Neutrophil (primary cell): ENCODE measurements around the gene PCK1.

ENCODE experiments used
- H3K27ac ChIP-seq: fragments of 200-600 bp; sonication (generic); 2 replicates; pipeline ENCODE4 v1.5.1; 2016; ENCODE audit warnings: mild to moderate bottlenecking, moderate library complexity
- H3K27me3 ChIP-seq: fragments of 200-600 bp; sonication (generic); 2 replicates; pipeline ENCODE4 v1.6.0; 2016; ENCODE audit warnings: mild to moderate bottlenecking
- H3K36me3 ChIP-seq: fragments of 200-600 bp; sonication (generic); 2 replicates; pipeline ENCODE4 v1.5.1; 2017
- H3K4me1 ChIP-seq, 2 experiments: fragments of 200-600 bp in 1 of 2; sonication (generic) in 1 of 2; 1 replicate in 1 of 2; 2 replicates in 1 of 2; pipeline versions ENCODE4 v1.5.1 to v1.6.1; 2013 to 2016; ENCODE audit warnings: low read depth in 1 of 2, low read length in 1 of 2, mild to moderate bottlenecking in 1 of 2, moderate library complexity in 1 of 2; ENCODE audit not compliant: control insufficient read depth in 1 of 2, insufficient read depth in 1 of 2
- H3K4me3 ChIP-seq, 2 experiments: fragments of 200-600 bp in 1 of 2; sonication (generic) in 1 of 2; 1 replicate in 1 of 2; 2 replicates in 1 of 2; pipeline ENCODE4 v1.5.1; 2013 to 2016; ENCODE audit warnings: low read depth in 1 of 2, low read length in 1 of 2, mild to moderate bottlenecking in 1 of 2, moderate library complexity in 1 of 2
- H3K9me3 ChIP-seq: fragments of 200-600 bp; sonication (generic); 2 replicates; pipeline ENCODE4 v1.5.1; 2016
- TF ChIP-seq, protein P1 (sequence below): fragments of 200-600 bp; sonication (generic); IDR thresholded peaks from 2 replicates; pipeline ENCODE4 v1.5.1; 2016; ENCODE audit warnings: antibody characterized with exemption

PCK1 gene

DNA sequence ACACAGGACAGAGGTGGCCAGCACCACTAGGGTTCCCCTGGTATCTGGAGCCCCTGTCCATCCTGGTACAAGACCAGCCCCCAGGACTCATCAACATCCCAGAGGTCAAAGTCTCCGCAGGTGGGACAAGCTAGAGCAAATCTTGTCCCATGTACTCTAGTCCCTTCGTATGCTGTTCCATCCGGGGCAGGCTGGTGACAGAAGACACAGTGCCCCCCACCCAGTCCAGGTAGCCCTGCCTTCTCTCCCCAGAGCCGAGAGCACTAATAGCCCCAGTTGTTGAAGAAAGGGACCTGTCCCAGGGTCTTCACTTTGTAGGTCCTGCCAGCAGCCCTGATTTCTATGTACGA lies 21.1 kb downstream of the PCK1 start:
- Histone ChIP-seq H3K4me1 (peaks cover 22% of the 10 kb centered on the region in 2 experiments), H3K9me3 (no peaks in the 10 kb centered on the region), H3K36me3 (no peaks in the 10 kb centered on the region), H3K4me3 (peak overlapping the region in 1 of 2 experiments; percentile 13), H3K27me3 (peaks cover 85% of the 10 kb centered on the region), H3K27ac (peak overlapping the region; percentile 39)
- TF ChIP-seq, protein P1, sequence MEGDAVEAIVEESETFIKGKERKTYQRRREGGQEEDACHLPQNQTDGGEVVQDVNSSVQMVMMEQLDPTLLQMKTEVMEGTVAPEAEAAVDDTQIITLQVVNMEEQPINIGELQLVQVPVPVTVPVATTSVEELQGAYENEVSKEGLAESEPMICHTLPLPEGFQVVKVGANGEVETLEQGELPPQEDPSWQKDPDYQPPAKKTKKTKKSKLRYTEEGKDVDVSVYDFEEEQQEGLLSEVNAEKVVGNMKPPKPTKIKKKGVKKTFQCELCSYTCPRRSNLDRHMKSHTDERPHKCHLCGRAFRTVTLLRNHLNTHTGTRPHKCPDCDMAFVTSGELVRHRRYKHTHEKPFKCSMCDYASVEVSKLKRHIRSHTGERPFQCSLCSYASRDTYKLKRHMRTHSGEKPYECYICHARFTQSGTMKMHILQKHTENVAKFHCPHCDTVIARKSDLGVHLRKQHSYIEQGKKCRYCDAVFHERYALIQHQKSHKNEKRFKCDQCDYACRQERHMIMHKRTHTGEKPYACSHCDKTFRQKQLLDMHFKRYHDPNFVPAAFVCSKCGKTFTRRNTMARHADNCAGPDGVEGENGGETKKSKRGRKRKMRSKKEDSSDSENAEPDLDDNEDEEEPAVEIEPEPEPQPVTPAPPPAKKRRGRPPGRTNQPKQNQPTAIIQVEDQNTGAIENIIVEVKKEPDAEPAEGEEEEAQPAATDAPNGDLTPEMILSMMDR = no peak

DNA sequence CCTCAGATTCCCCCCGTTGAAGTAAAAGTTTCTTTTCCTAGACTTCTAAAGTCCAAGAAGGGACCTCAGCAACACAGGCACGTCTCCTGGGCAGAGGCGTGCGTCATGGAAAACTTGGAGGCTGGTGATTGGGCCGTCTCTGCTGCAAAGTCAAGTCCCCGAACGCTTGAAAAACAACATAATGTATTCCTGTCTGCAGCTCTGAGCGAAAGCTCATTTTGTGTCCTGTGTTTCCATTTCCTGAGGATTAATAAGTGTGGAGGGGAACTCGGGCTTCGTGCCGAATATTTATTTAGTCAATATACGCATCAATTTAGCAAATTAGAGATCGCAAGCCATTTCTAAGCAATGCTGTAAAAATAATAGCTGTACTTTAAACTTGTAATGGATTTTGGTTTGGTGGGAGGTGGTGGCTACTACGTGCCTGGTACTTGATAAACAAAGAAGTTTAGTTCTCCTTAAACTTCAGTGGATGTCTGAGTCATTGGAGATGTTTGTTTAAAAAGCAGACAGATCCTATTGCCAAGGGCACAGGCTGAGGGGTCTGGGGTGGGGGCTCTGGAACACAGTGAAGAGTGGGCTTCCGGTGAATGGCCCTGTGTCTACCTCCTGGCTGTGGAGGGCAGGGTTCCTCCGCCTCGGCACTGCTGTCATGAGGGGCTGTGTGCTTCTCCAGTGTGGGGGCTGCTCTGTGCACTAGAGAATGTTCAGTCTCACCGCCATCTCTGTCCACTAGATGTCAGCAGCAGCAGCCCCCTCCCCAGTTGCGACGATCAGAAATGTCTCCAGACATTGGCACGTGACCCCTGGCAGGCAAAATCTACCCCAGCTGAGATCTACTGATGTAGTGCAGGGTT lies 21.8 kb downstream of the PCK1 start:
- Histone ChIP-seq H3K36me3 (no peaks in the 10 kb centered on the region), H3K9me3 (no peaks in the 10 kb centered on the region), H3K4me1 (peaks cover 22% of the 10 kb centered on the region in 2 experiments), H3K27me3 (peaks cover 85% of the 10 kb centered on the region), H3K27ac (no peak overlapping the region), H3K4me3 (no peak overlapping the region)
- TF ChIP-seq, protein P1 = no peak

- H3K36me3 ChIP-seq = no peaks in the 10 kb centered on the region
- TF ChIP-seq, protein P1 = no peak
- H3K9me3 ChIP-seq = no peaks in the 10 kb centered on the region
- H3K4me1 ChIP-seq = peaks cover 22% of the 10 kb centered on the region in 2 experiments
- H3K4me3 ChIP-seq = no peak overlapping the region
- peaks cover 85% of the 10 kb centered on the region for H3K27me3 ChIP-seq
- H3K27ac ChIP-seq = no peak overlapping the region
Observed at GRCh38 chr20:57583289-57584257, 22.7 kb downstream of the PCK1 start.

GRCh38 chr20:57584768-57585461 lies 24.0 kb downstream of the PCK1 start:
- no peak overlapping the region for H3K4me3 ChIP-seq
- H3K9me3 ChIP-seq = no peaks in the 10 kb centered on the region
- TF ChIP-seq, protein P1 = no peak
- peaks cover 22% of the 10 kb centered on the region in 2 experiments for H3K4me1 ChIP-seq
- no peaks in the 10 kb centered on the region for H3K36me3 ChIP-seq
- no peak overlapping the region for H3K27ac ChIP-seq
- peaks cover 84% of the 10 kb centered on the region for H3K27me3 ChIP-seq

GRCh38 chr20:57585466-57586213 lies 24.7 kb downstream of the PCK1 start:
- Histone ChIP-seq H3K9me3 (no peaks in the 10 kb centered on the region), H3K4me3 (no peak overlapping the region), H3K27me3 (peaks cover 82% of the 10 kb centered on the region), H3K4me1 (peaks cover 22% of the 10 kb centered on the region in 2 experiments), H3K27ac (no peak overlapping the region), H3K36me3 (no peaks in the 10 kb centered on the region)
- TF ChIP-seq, protein P1 = no peak
